ENCODE measurements around the gene ZNF518B. TPM values are rescaled to one million over a fixed set of nuclear protein-coding genes. Genes with fewer than 3 reads are reported as not detected.

Gene ZNF518B
- total and polyA plus RNA-seq, 9 of the 15 experiments (the other 6 are each of a cell fraction or from before 2014, with no cell fraction given) = 13.1 to 48.9 (median 37.5) TPM

- H3K9ac ChIP-seq (ENCODE audit: insufficient read depth in 1 of 2, low read depth in 2 of 2, low read length in 2 of 2) = no peak overlapping the region
- no peaks in the 10 kb centered on the region for H3K9me3 ChIP-seq (replicated peaks; ENCODE audit: control insufficient read depth, insufficient read depth, low read depth, low read length)
- BruUV-seq (replicated peaks) = no TSS peak
- no peak overlapping the region for H3K4me3 ChIP-seq
- POLR2A ChIA-PET = interaction anchor here (0.6 to 0.9 kb wide), 2 partner anchors 12 to 246 kb away, joined by 3 read pairs; no protein-coding TSS in a partner anchor
- no peaks in the 10 kb centered on the region for H3K27me3 ChIP-seq (ENCODE audit: control insufficient read depth in 2 of 2, insufficient read depth in 2 of 2, low read length in 2 of 2)
- DNase-seq (ENCODE audit: extremely low read depth in 1 of 4, low spot score in 3 of 4) (no peak), ATAC-seq (no peak), FAIRE-seq (no peak)
- H3K79me2 ChIP-seq (ENCODE audit: control insufficient read depth, insufficient read depth, low read length) = no peaks in the 10 kb centered on the region
- H3K9me1 ChIP-seq (ENCODE audit: control insufficient read depth, insufficient read depth, low read length) = no peaks in the 10 kb centered on the region
- H4K20me1 ChIP-seq (replicated peaks; ENCODE audit: control insufficient read depth, insufficient read depth, low read length) = no peaks in the 10 kb centered on the region
- intact Hi-C loops (cut with micrococcal nuclease) = no loop called here
- H2AFZ ChIP-seq (ENCODE audit: low read depth, low read length) = no peak overlapping the region
- CTCF ChIA-PET (ENCODE audit: low intra/inter-chr PET ratio) = no interaction called here
- H3K4me2 ChIP-seq (ENCODE audit: insufficient read depth, low read length) = no peak overlapping the region
- H3K27ac ChIP-seq (ENCODE audit: extremely low read depth, low read depth, low read length) = no peak overlapping the region
- 51% methylated on average over 6 of the region's 6 CpGs for WGBS (ENCODE audit: insufficient coverage, low coverage, missing lambda C conversion rate)
- H3K36me3 ChIP-seq (ENCODE audit: control insufficient read depth, insufficient read depth, low read length) = no peaks in the 10 kb centered on the region
- in situ Hi-C loops (cut with MboI) = loop anchor here (10.0 kb wide), 1 partner anchor 127 kb away; no protein-coding TSS in a partner anchor
- H3K4me1 ChIP-seq (replicated peaks in 1 of 2; ENCODE audit: control insufficient read depth in 2 of 2, insufficient read depth in 2 of 2, low read length in 2 of 2) = 0 out of 5 replicates have a peak, but pooled peaks cover 0 to 3% of the 10 kb centered on the region in 2 experiments
- no peak for TF ChIP-seq ZBTB2 (IDR thresholded peaks at IDR 0.05)
- no peak for TF ChIP-seq ZNF41 (CRISPR knock-in tag; conservative IDR thresholded peaks at IDR 0.05)
These were observed 39.5 kb downstream of the ZNF518B start for GRCh38 chr4:10417740-10418139.

- Histone ChIP-seq H3K4me2 (ENCODE audit: insufficient read depth, low read length) (no peak overlapping the region), H3K36me3 (ENCODE audit: control insufficient read depth, insufficient read depth, low read length) (no peaks in the 10 kb centered on the region), H3K9me1 (ENCODE audit: control insufficient read depth, insufficient read depth, low read length) (no peaks in the 10 kb centered on the region), H3K27ac (ENCODE audit: extremely low read depth, low read depth, low read length) (no peak overlapping the region), H4K20me1 (replicated peaks; ENCODE audit: control insufficient read depth, insufficient read depth, low read length) (no peaks in the 10 kb centered on the region), H3K9me3 (replicated peaks; ENCODE audit: control insufficient read depth, insufficient read depth, low read depth, low read length) (no peaks in the 10 kb centered on the region), H3K27me3 (ENCODE audit: control insufficient read depth in 2 of 2, insufficient read depth in 2 of 2, low read length in 2 of 2) (no peaks in the 10 kb centered on the region), H3K79me2 (ENCODE audit: control insufficient read depth, insufficient read depth, low read length) (no peaks in the 10 kb centered on the region), H3K4me3 (no peak overlapping the region), H3K4me1 (replicated peaks in 1 of 2; ENCODE audit: control insufficient read depth in 2 of 2, insufficient read depth in 2 of 2, low read length in 2 of 2) (0 out of 5 replicates have a peak, but pooled peaks cover 0 to 3% of the 10 kb centered on the region in 2 experiments), H3K9ac (ENCODE audit: insufficient read depth in 1 of 2, low read depth in 2 of 2, low read length in 2 of 2) (no peak overlapping the region), H2AFZ (ENCODE audit: low read depth, low read length) (no peak overlapping the region)
- FAIRE-seq (no peak), DNase-seq (ENCODE audit: extremely low read depth in 1 of 4, low spot score in 3 of 4) (no peak), ATAC-seq (no peak)
- in situ Hi-C loops (cut with MboI) = loop anchor here (10.0 kb wide), 1 partner anchor 128 kb away; no protein-coding TSS in a partner anchor
- no TSS peak for BruUV-seq (replicated peaks)
- ChIA-PET POLR2A (interaction anchor here (0.6 to 0.8 kb wide), 2 partner anchors 29 to 299 kb away, joined by 3 to 4 read pairs; no protein-coding TSS in a partner anchor), CTCF (ENCODE audit: low intra/inter-chr PET ratio) (no interaction called here)
- intact Hi-C loops (cut with micrococcal nuclease) = no loop called here
- 20% methylated on average over 2 of the region's 2 CpGs for WGBS (ENCODE audit: insufficient coverage, low coverage, missing lambda C conversion rate)
- TF ChIP-seq FOXP4 (CRISPR knock-in tag; IDR thresholded peaks at IDR 0.05; ENCODE audit: borderline replicate concordance) (no peak), EZH2 (IDR thresholded peaks at IDR 0.05; ENCODE audit: borderline replicate concordance, low read depth, low read length) (no peak), CHAMP1 (IDR thresholded peaks at IDR 0.05) (no peak), YY1 (IDR thresholded peaks at IDR 0.05; ENCODE audit: borderline replicate concordance in 1 of 3, control insufficient read depth in 1 of 3, extremely low read depth in 1 of 3, insufficient read depth in 3 of 3, insufficient read length in 1 of 3, insufficient replicate concordance in 2 of 3, low read depth in 1 of 3, low read length in 2 of 3) (no peak), PHTF2 (CRISPR knock-in tag; IDR thresholded peaks at IDR 0.05) (no peak)
These were observed 40.8 kb downstream of the ZNF518B start for GRCh38 chr4:10416441-10416840.

Data from K562 (cell line).